H1 (cell line): ENCODE measurements around the gene CELF2. TPM values are rescaled to one million over a fixed set of nuclear protein-coding genes. Genes with fewer than 3 reads are reported as not detected.

Source experiments
- CTCF ChIA-PET: fragments of 300-600 bp; sonication (Branson Sonifier 250); formaldehyde crosslinking; loops from one replicate; lab custom pipeline; 2021; ENCODE audit not compliant: partially characterized antibody; lab: Charles Lee
- POLR2A ChIA-PET: fragments of 300-600 bp; sonication (Branson Sonifier 250); formaldehyde crosslinking; loops from one replicate; lab custom pipeline; 2021; ENCODE audit warnings: inconsistent platforms; ENCODE audit not compliant: partially characterized antibody; lab: Charles Lee
- DNase-seq, 2 experiments: peaks; one replicate each; pipeline versions ENCODE4 v3.0.0 to v3.0.0-alpha.2; 2010 to 2022; ENCODE audit warnings: low spot score in 2 of 2, low read depth in 1 of 2, mixed read lengths in 1 of 2
- FAIRE-seq: peaks from 2 replicates; lab custom pipeline; 2011; peaks lifted over from hg19 to GRCh38; lab: Jason Lieb, UNC
- H2AFZ ChIP-seq: 2 replicates; pipeline ENCODE4 v1.8.1; 2012; ENCODE audit warnings: low read length, inconsistent platforms
- H2AK5ac ChIP-seq: 2 replicates; pipeline ENCODE4 v1.6.1; 2013; ENCODE audit warnings: low read depth, low read length
- H2BK120ac ChIP-seq: replicated peaks from 2 replicates; pipeline ENCODE3; 2013; ENCODE audit warnings: low read depth, low read length, inconsistent platforms
- H2BK12ac ChIP-seq: 2 replicates; pipeline ENCODE4 v1.6.1; 2013; ENCODE audit warnings: low read depth, low read length
- H2BK15ac ChIP-seq: 2 replicates; pipeline ENCODE4 v1.6.1; 2013; ENCODE audit warnings: low read length
- H2BK20ac ChIP-seq: 2 replicates; pipeline ENCODE4 v1.6.1; 2013; ENCODE audit warnings: low read length
- H2BK5ac ChIP-seq: 2 replicates; pipeline ENCODE4 v1.6.1; 2013; ENCODE audit warnings: low read depth, low read length
- H3K14ac ChIP-seq: 2 replicates; pipeline ENCODE4 v1.6.1; 2013; ENCODE audit warnings: inconsistent platforms; ENCODE audit not compliant: insufficient read length
- H3K18ac ChIP-seq: 2 replicates; pipeline ENCODE4 v1.6.1; 2013; ENCODE audit warnings: low read length; ENCODE audit errors: extremely low read depth
- H3K23ac ChIP-seq: 2 replicates; pipeline ENCODE4 v1.6.1; 2013; ENCODE audit warnings: inconsistent platforms; ENCODE audit not compliant: insufficient read length
- H3K23me2 ChIP-seq: 2 replicates; pipeline ENCODE4 v1.6.1; 2013; ENCODE audit warnings: low read depth, low read length
- H3K27ac ChIP-seq: 2 replicates; pipeline ENCODE4 v1.6.1; 2011; ENCODE audit warnings: low read depth, low read length, inconsistent platforms
- H3K27me3 ChIP-seq, 4 experiments: replicated peaks in 1 of 4; 1 replicate in 1 of 4; 2 replicates in 3 of 4; pipeline versions ENCODE4 v1.6.1 to v1.8.1; 2011 to 2013; ENCODE audit warnings: low read length in 3 of 4, mild to moderate bottlenecking in 3 of 4, inconsistent platforms in 2 of 4, mixed read lengths in 2 of 4, moderate library complexity in 1 of 4; ENCODE audit not compliant: control insufficient read depth in 3 of 4, insufficient read depth in 3 of 4; ENCODE audit errors: extremely low read depth in 1 of 4
- H3K36me3 ChIP-seq, 4 experiments: 2 replicates each; pipeline versions ENCODE4 v1.6.1 to v1.8.1; 2011 to 2013; ENCODE audit warnings: mild to moderate bottlenecking in 4 of 4, low read length in 3 of 4, moderate library complexity in 2 of 4, control low read depth in 1 of 4, inconsistent platforms in 1 of 4; ENCODE audit not compliant: insufficient read depth in 4 of 4, control insufficient read depth in 2 of 4
- H3K4ac ChIP-seq: replicated peaks from 2 replicates; pipeline ENCODE3; 2013; ENCODE audit warnings: low read length, low read depth, mixed read lengths, inconsistent platforms; ENCODE audit not compliant: insufficient read length
- H3K4me1 ChIP-seq, 4 experiments: replicated peaks in 1 of 4; 1 replicate in 1 of 4; 2 replicates in 3 of 4; pipeline versions ENCODE4 v1.6.1 to v1.8.1; 2011 to 2013; ENCODE audit warnings: low read length in 3 of 4, inconsistent platforms in 2 of 4, mixed read lengths in 1 of 4; ENCODE audit not compliant: insufficient read depth in 4 of 4, control insufficient read depth in 3 of 4
- H3K4me2 ChIP-seq, 2 experiments: 2 replicates each; pipeline versions ENCODE4 v1.6.1 to v1.8.1; 2011 to 2013; ENCODE audit warnings: low read depth in 2 of 2, low read length in 2 of 2, control low read depth in 1 of 2, inconsistent platforms in 1 of 2, mild to moderate bottlenecking in 1 of 2; ENCODE audit not compliant: insufficient read depth in 1 of 2
- H3K4me3 ChIP-seq, 4 experiments: fragments of 200-600, 300-600 bp in 1 of 4; sonication (generic), shearing (Covaris generic), sonication (Bioruptor Twin) in 1 of 4; 2 replicates each; pipeline versions ENCODE4 v1.5.1 to v1.8.1; 2011 to 2016; ENCODE audit warnings: low read length in 4 of 4, low read depth in 3 of 4, control low read depth in 2 of 4, inconsistent platforms in 2 of 4, mild to moderate bottlenecking in 2 of 4, mixed read lengths in 1 of 4, moderate library complexity in 1 of 4; ENCODE audit not compliant: insufficient read depth in 2 of 4; ENCODE audit errors: extremely low read depth in 1 of 4
- H3K56ac ChIP-seq: replicated peaks from 2 replicates; pipeline ENCODE3; 2013; ENCODE audit warnings: low read depth, mild to moderate bottlenecking, mixed read lengths, low read length, inconsistent platforms; ENCODE audit not compliant: insufficient read length
- H3K79me1 ChIP-seq: 2 replicates; pipeline ENCODE4 v1.6.1; 2013; ENCODE audit warnings: low read depth, low read length, control low read depth
- H3K79me2 ChIP-seq, 2 experiments: 2 replicates each; pipeline versions ENCODE4 v1.6.1 to v1.8.1; 2012 to 2013; ENCODE audit warnings: low read length in 2 of 2, mild to moderate bottlenecking in 2 of 2, inconsistent platforms in 1 of 2; ENCODE audit not compliant: insufficient read depth in 2 of 2, control insufficient read depth in 1 of 2
- H3K9ac ChIP-seq, 4 experiments: replicated peaks in 1 of 4; 1 replicate in 1 of 4; 2 replicates in 3 of 4; pipeline versions ENCODE4 v1.6.1 to v1.8.1; 2011 to 2013; ENCODE audit warnings: low read depth in 3 of 4, low read length in 3 of 4, control low read depth in 2 of 4, mild to moderate bottlenecking in 2 of 4, moderate library complexity in 2 of 4, inconsistent platforms in 1 of 4; ENCODE audit errors: extremely low read depth in 1 of 4
- H3K9me3 ChIP-seq, 2 experiments: 2 replicates each; pipeline versions ENCODE4 v1.6.1 to v1.8.1; 2012 to 2013; ENCODE audit warnings: mild to moderate bottlenecking in 2 of 2, moderate library complexity in 2 of 2, control low read depth in 1 of 2, inconsistent platforms in 1 of 2, low read depth in 1 of 2, low read length in 1 of 2, mixed read lengths in 1 of 2; ENCODE audit not compliant: insufficient read depth in 2 of 2
- H4K20me1 ChIP-seq, 2 experiments: replicated peaks in 1 of 2; 2 replicates each; pipeline versions ENCODE3 to v1.8.1; 2011 to 2013; ENCODE audit warnings: inconsistent platforms in 2 of 2, low read length in 2 of 2, mild to moderate bottlenecking in 1 of 2; ENCODE audit not compliant: insufficient read depth in 2 of 2, control insufficient read depth in 1 of 2
- H4K5ac ChIP-seq: 2 replicates; pipeline ENCODE4 v1.6.1; 2013; ENCODE audit warnings: low read length, low read depth, mixed read lengths, inconsistent platforms; ENCODE audit not compliant: insufficient read length
- H4K8ac ChIP-seq: 2 replicates; pipeline ENCODE4 v1.8.0; 2013; ENCODE audit warnings: mild to moderate bottlenecking, moderate library complexity, low read length, inconsistent platforms; ENCODE audit not compliant: insufficient read depth; ENCODE audit errors: extremely low read depth
- H4K91ac ChIP-seq: replicated peaks from 2 replicates; pipeline ENCODE3; 2013; ENCODE audit warnings: low read length, mixed read lengths, inconsistent platforms; ENCODE audit not compliant: insufficient read length
- ASH2L ChIP-seq: fragments of 200-600, 300-600 bp; sonication (generic); IDR thresholded peaks from one replicate; pipeline ENCODE4 v1.7.1; 2017; ENCODE audit warnings: low read length
- CBX5 ChIP-seq: fragments of 300-800, 300-1000 bp; sonication (generic); IDR thresholded peaks from 2 replicates; pipeline ENCODE4 v1.7.1; 2016; ENCODE audit warnings: antibody characterized with exemption, low read length, low read depth
- CEBPB ChIP-seq: IDR thresholded peaks from 2 replicates; pipeline ENCODE4 v1.6.1; 2012; ENCODE audit warnings: low read depth, low read length
- CTCF ChIP-seq, 3 experiments: IDR thresholded peaks; 1 replicate in 2 of 3; 2 replicates in 1 of 3; pipeline versions ENCODE4 v1.5.1 to v1.6.1; 2011; ENCODE audit warnings: low read length in 3 of 3, mild to moderate bottlenecking in 3 of 3, inconsistent platforms in 2 of 3, low read depth in 1 of 3, moderate library complexity in 1 of 3; ENCODE audit not compliant: insufficient read depth in 1 of 3; ENCODE audit errors: control extremely low read depth in 1 of 3
- KDM4A ChIP-seq: IDR thresholded peaks from one replicate; pipeline ENCODE4 v1.7.1; 2012; ENCODE audit warnings: low read depth, mild to moderate bottlenecking, moderate library complexity, low read length, inconsistent platforms; ENCODE audit not compliant: severe bottlenecking
- POLR2AphosphoS5 ChIP-seq: IDR thresholded peaks from 2 replicates; pipeline ENCODE4 v1.6.1; 2011; ENCODE audit warnings: low read depth, low read length
- POU5F1 ChIP-seq: IDR thresholded peaks from 2 replicates; pipeline ENCODE4 v1.6.1; 2011; ENCODE audit warnings: low read depth, mild to moderate bottlenecking, low read length, moderate library complexity
- RNF2 ChIP-seq: fragments of 200-900, 300-1000 bp; sonication (generic); IDR thresholded peaks from 2 replicates; pipeline ENCODE4 v1.7.1; 2016; ENCODE audit warnings: borderline replicate concordance, low read depth, mild to moderate bottlenecking, antibody characterized with exemption, low read length; ENCODE audit not compliant: poor library complexity, severe bottlenecking; ENCODE audit errors: missing control alignments
- SP1 ChIP-seq: IDR thresholded peaks from 2 replicates; pipeline ENCODE4 v1.6.1; 2011; ENCODE audit warnings: low read depth, low read length
- SUZ12 ChIP-seq: fragments of 200-600 bp; sonication (generic); IDR thresholded peaks from 2 replicates; pipeline ENCODE4 v1.6.1; 2012; ENCODE audit warnings: mild to moderate bottlenecking, inconsistent platforms, low read length, moderate library complexity, mixed read lengths
- TAF1 ChIP-seq: IDR thresholded peaks from 2 replicates; pipeline ENCODE4 v1.6.1; 2011; ENCODE audit warnings: mild to moderate bottlenecking, low read depth, low read length
- TEAD4 ChIP-seq: IDR thresholded peaks from 2 replicates; pipeline ENCODE4 v1.6.1; 2012; ENCODE audit warnings: low read depth, low read length, inconsistent platforms, mixed read lengths
- WGBS, 2 experiments: shearing (Covaris generic) in 1 of 2; methylation state at CpG; one replicate each; pipeline versions ENCODE4 v1.1.6 to v1.1.7; 2013 to 2015; ENCODE audit warnings: low lambda C conversion rate in 2 of 2, mixed read lengths in 2 of 2, inconsistent platforms in 1 of 2, low coverage in 1 of 2, missing lambda C conversion rate in 1 of 2; ENCODE audit not compliant: insufficient replicate concordance in 2 of 2, insufficient coverage in 1 of 2, insufficient read length in 1 of 2; ENCODE audit errors: extremely low coverage in 1 of 2, missing lambda C conversion rate in 1 of 2; 5-methylcytosine and 5-hydroxymethylcytosine counted together
- polyA plus RNA-seq, 7 experiments: library from polyadenylated mRNA; depleted of rRNA in 3 of 7; stranded (reverse) in 5 of 7; unstranded in 2 of 7; fragments of >200 nt in 5 of 7; fragments of 200-250 nt in 2 of 7; gene quantifications; 1 replicate in 5 of 7; 2 replicates in 1 of 7; 4 replicates in 1 of 7; pipeline versions ENCODE4 v1.2.1 to v1.2.3, GENCODE V29; 2011 to 2013; ENCODE audit warnings: missing spikeins in 2 of 7, mixed read lengths in 2 of 7
- total RNA-seq: library from RNA; stranded (reverse); fragmentation: NEBNext Ultra II Directional; extraction: Animal tissue kit (Norgen Biotek cat#: 25700); gene quantifications from 2 replicates; pipeline ENCODE4 v1.2.1, GENCODE V29; 2021

Gene CELF2
- total and polyA plus RNA-seq, 2 of the 8 experiments (the other 6 are each of a cell fraction or from before 2014, with no cell fraction given) = 18.3 to 22.7 TPM

- H4K5ac ChIP-seq = no peak overlapping the region
- H2AFZ ChIP-seq = no peak overlapping the region
- H3K56ac ChIP-seq = no peak overlapping the region
- DNase-seq (no peak), FAIRE-seq (no peak)
- no peak overlapping the region for H4K8ac ChIP-seq
- peaks cover 19% of the 10 kb centered on the region; the same call in 1 of the 2 replicates for H3K23me2 ChIP-seq
- H4K20me1 ChIP-seq = peaks cover 0 to 2% of the 10 kb centered on the region in 2 experiments
- no peak overlapping the region for H3K23ac ChIP-seq
- WGBS, 2 experiments = 89% methylated on average over 4 of the region's 4 CpGs; no CpG with 5 or more reads in 1 of the 2 experiments
- H3K79me1 ChIP-seq = no peaks in the 10 kb centered on the region
- ChIA-PET CTCF (interaction anchor here (0.6 to 1.5 kb wide), 4 partner anchors 14 to 263 kb away, joined by 3 to 6 read pairs (median 3); no protein-coding TSS in a partner anchor), POLR2A (no interaction called here)
- H2BK15ac ChIP-seq = no peak overlapping the region
- no peak overlapping the region for H3K14ac ChIP-seq
- H3K9me3 ChIP-seq = no peaks in the 10 kb centered on the region
- no peaks in the 10 kb centered on the region; a peak in 2 of 8 replicates for H3K36me3 ChIP-seq
- H2BK12ac ChIP-seq = no peak overlapping the region
- H2BK120ac ChIP-seq = no peak overlapping the region
- H3K4me3 ChIP-seq = no peak overlapping the region
- no peak overlapping the region for H2BK20ac ChIP-seq
- no peaks in the 10 kb centered on the region; a peak in 1 of 7 replicates for H3K4me1 ChIP-seq
- H2AK5ac ChIP-seq = no peak overlapping the region
- H3K27ac ChIP-seq = no peak overlapping the region
- no peaks in the 10 kb centered on the region for H3K79me2 ChIP-seq
- no peak overlapping the region for H4K91ac ChIP-seq
- H3K9ac ChIP-seq = no peak overlapping the region
- H3K4ac ChIP-seq = no peak overlapping the region
- H3K27me3 ChIP-seq = no peaks in the 10 kb centered on the region
- no peak overlapping the region for H3K18ac ChIP-seq
- H2BK5ac ChIP-seq = no peak overlapping the region
- H3K4me2 ChIP-seq = no peak overlapping the region
- TF ChIP-seq CTCF (IDR thresholded peaks at IDR 0.05; ENCODE audit: control extremely low read depth in 1 of 3, insufficient read depth in 1 of 3, low read depth in 1 of 3, low read length in 3 of 3) (peak in 2 of 3 experiments; percentile 15 to 19; a peak in 2 of 4 replicates), CBX5 (no peak), SP1 (no peak), TEAD4 (no peak), CEBPB (no peak), SUZ12 (no peak), POLR2AphosphoS5 (no peak), POU5F1 (no peak), ASH2L (no peak), KDM4A (no peak), TAF1 (no peak), RNF2 (no peak)
Measured at GRCh38 chr10:11285171-11285570, 267.5 kb downstream of the CELF2 start.
